HG03442 (cell line): ENCODE data around the gene CDA.

Source experiments
- ATAC-seq: cut with Tn5 transposase; IDR thresholded peaks from one replicate; pipeline ENCODE4 v1.9.1; 2021; ENCODE audit warnings: mild to moderate bottlenecking, moderate library complexity; ENCODE audit not compliant: unreplicated experiment

Gene CDA

DNA sequence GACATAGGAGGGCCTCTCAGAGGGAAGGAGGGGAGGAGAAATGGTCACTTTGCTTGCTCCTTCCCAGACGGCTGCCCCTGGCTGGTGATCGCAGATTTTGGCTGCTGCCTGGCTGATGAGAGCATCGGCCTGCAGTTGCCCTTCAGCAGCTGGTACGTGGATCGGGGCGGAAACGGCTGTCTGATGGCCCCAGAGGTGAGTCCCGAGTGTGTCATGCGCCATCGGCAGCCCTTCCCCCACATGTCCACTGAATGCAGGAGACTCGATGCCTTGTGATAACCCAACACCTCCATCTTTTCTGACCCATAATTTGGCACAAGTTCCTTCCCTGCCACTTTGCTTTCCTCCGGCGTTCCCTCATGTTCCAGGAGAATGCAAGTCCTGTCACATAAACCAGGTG is 59.5 kb downstream of the CDA start:
- ATAC-seq = no peak

DNA sequence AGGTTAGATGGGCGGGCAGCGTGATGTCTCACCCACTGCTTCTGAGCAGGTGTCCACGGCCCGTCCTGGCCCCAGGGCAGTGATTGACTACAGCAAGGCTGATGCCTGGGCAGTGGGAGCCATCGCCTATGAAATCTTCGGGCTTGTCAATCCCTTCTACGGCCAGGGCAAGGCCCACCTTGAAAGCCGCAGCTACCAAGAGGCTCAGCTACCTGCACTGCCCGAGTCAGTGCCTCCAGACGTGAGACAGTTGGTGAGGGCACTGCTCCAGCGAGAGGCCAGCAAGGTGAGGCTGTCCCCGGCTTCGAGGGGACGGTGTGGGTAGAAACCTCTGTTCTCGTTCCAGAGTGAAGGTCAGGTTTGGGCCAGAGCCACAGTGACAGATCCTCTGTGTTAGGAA is 60.0 kb downstream of the CDA start:
- no peak for ATAC-seq

- ATAC-seq = no peak
Measured at GRCh38 chr1:20652300-20652699, 63.4 kb downstream of the CDA start.

DNA sequence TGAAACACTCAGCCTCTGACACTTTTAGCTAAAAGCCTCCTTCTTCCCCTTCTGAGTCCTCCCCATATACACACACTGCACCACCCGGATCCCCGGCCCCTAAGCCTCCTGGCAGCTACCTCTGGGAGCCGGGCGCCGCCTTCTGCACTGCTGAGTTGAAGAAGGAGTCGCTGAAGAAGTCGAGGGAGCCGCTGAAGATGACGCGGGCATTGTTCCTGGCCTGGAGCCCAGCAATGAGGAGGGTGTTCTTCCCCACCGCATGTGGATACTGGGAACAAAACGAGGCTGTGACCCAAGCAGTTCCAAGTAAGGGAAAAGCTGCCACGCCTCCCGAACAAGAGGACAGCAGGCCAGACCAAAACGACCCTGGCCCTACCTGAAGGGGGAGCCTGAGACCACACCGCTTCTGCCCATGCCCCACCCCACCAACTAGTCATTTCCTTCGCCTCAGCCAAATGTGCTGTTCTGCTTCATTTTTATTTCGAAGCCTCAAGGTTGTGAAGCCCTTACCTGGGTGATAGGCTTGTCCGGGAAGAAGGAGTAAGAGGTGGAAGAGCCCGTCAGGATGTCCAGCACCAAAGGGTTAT is 65.3 kb downstream of the CDA start:
- ATAC-seq = no peak

DNA sequence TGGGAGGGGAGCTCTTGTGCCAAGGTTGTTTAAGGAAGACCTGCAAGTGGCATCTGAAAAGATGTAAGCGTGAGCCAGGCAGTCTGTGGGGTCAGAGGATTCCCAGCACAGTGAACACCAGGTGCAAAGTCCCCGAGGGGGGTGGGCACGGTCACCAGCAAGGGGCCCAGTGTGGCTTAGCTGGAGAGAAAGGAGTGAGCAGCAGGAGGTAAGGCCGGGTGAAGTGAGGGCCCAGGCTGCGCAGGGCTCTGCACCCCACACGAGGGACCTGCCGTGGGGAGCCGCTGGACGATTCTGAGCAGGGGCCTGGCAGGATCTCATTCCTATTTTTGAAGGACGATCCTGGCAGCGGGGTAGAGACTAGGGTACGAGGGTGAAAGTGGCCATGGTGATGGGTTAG is 68.1 kb downstream of the CDA start:
- ATAC-seq = no peak

- ATAC-seq = no peak
Measured at GRCh38 chr1:20658166-20658915, 69.4 kb downstream of the CDA start.

DNA sequence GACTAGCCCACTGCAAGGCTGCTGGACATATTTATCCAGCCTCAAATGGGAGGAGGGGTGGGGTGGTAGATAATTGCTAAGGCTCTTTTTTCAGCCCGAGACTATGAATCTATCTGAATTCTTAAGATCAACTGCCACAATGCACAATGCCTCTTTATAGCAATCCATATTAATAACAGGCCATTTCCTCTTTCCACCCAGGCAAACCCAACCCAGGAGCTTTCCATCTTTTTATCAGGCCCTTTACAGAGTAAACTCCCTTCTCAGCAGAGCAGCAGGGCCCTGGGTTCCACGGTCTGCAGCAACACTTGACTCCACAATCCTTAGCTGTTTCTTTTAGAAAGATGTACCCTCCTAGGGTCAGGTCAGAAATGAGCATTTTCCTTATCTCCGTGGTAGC is 71.5 kb downstream of the CDA start:
- no peak for ATAC-seq

DNA sequence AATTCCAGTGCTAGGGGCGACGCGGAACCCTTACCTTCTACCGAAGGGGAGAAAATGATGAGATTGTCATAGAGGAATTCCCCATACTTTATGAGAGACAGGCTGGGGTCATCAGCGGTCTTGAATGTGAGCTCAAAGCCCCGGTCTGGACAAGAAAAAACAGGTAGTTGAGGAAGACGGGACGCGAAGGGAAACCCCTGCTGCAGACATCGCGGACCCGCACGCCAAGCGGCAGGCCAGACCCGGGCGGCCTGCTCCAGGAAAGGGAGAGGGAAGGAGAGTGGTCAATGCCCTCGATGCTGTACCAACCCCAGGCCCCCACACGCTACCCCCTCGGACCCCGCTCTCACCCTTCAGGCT is 71.9 kb downstream of the CDA start:
- no peak for ATAC-seq

DNA sequence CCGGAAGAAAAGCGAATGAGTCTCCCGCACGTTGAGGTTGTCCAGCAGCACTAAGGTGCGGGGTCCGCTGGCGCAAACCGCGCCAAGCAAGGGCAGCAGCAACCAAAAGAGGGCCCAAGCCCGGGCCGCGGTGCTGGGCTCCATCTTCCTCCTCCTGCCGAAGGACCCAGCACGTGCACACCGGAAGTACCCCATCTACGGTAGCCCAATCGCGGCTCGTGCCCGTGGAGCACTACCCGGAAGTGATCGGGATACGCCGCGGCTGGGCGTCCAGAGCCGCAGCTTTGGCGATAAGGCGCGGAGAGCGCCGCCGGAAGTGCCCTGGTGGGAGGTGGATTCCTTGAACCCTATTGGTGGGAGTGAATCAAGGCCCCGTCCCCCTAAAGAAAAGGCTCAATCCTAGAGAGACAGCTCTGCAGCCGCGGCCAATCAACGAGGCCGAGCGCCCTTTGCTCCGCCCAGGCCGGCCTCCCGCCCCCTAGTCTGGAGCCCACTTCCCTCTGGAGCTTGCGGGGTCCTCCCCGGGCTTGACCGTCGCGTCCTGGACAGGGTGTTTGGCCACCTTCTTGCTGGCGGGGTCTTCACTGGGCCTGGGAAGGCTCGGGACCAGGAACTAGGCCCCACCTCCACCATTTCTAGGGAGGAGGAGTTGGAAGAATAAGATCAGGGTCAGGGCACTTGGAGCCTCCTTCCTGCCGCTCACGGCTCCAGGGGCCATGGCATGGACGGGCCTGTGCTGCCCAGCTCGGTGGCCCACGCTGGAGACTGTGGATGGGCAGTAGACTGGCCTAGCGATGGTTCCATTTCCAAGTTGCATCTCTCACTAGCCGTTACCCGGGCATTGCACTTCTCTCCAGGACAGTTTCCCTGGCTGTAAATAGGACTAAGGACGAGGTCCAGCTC is 72.6 kb downstream of the CDA start, which contains the start of gene DDOST:
Gene DDOST, minus strand, starts transcription at position 163 of the 903 bp plus-strand sequence. Its CDS starts 19 bp downstream, at position 144.
- peak; percentile 92 for ATAC-seq

DNA sequence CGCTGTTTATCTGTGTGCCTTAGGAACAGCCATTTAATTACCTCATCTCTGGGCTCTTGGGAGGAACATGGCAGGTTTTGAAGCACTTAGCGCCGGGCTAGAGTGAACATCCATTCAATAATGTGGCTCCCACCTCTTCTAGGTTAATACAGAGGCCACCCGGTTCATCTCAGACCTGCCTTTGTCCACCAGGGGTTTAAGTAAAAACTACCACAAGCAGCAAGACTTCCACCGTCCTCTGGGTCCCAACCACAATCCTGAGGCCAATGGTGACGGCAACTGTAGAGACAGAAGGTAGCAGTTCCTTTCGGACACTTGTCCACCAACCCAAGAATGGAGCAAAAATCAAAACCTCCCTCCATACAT is 73.2 kb downstream of the CDA start:
- no peak for ATAC-seq

- no peak for ATAC-seq
Measured at GRCh38 chr1:20663365-20663764, 74.5 kb downstream of the CDA start.

- no peak for ATAC-seq
Measured at GRCh38 chr1:20663969-20664715, 75.2 kb downstream of the CDA start.

DNA sequence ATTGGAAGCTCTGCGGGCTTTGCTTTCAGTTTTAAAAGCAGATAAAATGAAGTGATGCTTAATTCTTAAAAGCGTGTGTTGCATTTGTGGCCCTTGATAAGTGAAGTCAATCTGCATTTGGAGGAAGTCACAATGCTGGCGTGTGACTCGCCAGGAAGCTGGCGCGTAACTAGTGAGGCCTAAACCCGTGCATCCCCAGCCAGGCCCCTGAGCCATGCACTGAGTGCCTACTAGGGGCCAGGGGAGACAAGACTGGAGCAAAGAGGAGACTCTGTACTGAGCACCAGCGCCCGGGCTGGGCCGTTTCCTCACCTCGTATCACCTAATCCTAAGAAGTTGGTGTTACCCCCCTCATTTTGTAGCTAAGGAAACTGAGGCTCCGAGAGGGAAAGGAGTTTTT is 76.8 kb downstream of the CDA start:
- ATAC-seq = no peak

GRCh38 chr1:20666146-20666545 is 77.2 kb downstream of the CDA start:
- ATAC-seq = no peak

DNA sequence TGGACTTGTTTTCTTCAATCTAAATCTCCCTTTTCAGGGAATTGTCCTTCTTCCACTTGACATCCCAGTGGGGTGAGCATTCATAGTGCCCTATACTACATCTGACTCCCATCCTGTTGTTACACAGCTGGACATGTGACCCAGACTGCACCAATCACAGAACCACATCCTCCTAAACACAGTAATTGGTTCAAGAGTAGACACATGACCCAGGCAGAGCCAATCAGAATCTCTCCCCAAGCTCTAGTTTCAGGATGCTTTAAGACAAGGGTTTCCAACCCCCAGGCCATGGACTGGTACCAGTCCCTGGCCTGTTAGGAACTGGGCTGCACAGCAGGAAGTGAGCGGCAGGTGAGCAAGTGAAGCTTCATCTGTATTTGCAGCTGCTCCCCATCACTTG is 77.9 kb downstream of the CDA start:
- no peak for ATAC-seq
